ENCODE results near the gene DMRTC2. TPM values are rescaled to one million over a fixed set of nuclear protein-coding genes. Genes with fewer than 3 reads are reported as not detected.

DMRTC2 gene
- polyA plus RNA-seq = not detected

DNA sequence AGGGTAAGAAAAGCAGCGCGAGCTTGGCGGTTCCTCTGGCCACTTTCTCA is at the start of gene DMRTC2:
Gene DMRTC2 (plus strand): TSS at position 42 of the 50 bp plus-strand sequence. CDS start 2,387 bp downstream, outside the sequence.
- Mint-ChIP-seq H3K4me1 (no peaks in the 10 kb centered on the region), H3K27ac (peak within 1 kb of the TSS in 1 of 6 donors; percentile 34), H3K4me3 (no peak within 1 kb of the TSS), H3K9me3 (no peaks in the 10 kb centered on the region), H3K27me3 (ENCODE audit: low read depth in 3 of 3) (peaks cover 2 to 4% (median 3%) of the 10 kb centered on the region in 3 donors), H3K36me3 (no peaks in the 10 kb centered on the region)
- no peak for DNase-seq

DNA sequence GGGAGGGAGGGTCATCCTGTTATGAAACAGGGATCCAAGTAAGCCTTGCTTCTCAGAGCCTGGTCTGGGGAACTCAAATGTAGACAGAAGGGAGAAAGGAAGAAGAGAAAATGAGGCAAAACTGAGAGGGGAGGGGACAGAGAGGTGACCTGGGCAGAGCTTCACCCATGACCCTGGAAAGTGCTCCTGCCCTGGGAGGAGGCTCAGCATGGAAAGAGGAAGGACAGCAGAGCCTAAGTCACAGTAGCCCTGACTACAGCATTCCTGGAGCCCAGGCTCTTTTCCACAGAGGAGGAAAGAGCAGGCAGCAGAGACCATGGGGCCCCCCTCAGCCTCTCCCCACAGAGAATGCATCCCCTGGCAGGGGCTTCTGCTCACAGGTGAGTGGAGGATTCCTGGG is 48.5 kb upstream of the DMRTC2 start, which contains the start of gene CEACAM3:
Gene CEACAM3 (plus strand): TSS at position 226 of the 400 bp plus-strand sequence. CDS start 91 bp downstream, at position 317.
- Mint-ChIP-seq H3K36me3 (no peaks in the 10 kb centered on the region), H3K9me3 (no peaks in the 10 kb centered on the region), H3K27me3 (ENCODE audit: low read depth in 3 of 3) (peaks cover 9 to 15% (median 9%) of the 10 kb centered on the region in 3 donors), H3K4me3 (no peak within 1 kb of the TSS), H3K27ac (peak within 1 kb of the TSS in 1 of 6 donors; percentile 30), H3K4me1 (no peaks in the 10 kb centered on the region)
- DNase-seq = no peak

DNA sequence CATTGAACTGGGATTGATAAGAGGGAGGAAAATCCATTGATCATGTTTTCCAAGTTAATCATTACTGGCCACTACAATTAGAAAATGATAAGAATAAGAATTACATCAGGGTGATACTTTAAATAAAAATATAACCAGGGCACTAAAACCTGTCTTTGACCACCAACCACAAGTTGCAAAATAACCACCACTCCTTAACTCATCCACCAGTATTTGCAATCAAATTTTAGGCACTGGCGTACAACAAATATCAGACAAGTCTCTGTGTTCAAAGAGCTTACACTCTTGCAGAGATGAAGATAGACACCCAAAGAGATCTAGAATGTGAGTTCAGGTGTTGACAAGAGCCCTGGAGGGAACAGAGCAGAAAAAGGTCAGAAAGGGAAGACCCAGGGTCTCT is 47.9 kb upstream of the DMRTC2 start:
- no peak for DNase-seq
- Mint-ChIP-seq H3K27me3 (ENCODE audit: low read depth in 3 of 3) (peaks cover 5 to 15% (median 9%) of the 10 kb centered on the region in 3 donors), H3K4me3 (no peak overlapping the region)

DNA sequence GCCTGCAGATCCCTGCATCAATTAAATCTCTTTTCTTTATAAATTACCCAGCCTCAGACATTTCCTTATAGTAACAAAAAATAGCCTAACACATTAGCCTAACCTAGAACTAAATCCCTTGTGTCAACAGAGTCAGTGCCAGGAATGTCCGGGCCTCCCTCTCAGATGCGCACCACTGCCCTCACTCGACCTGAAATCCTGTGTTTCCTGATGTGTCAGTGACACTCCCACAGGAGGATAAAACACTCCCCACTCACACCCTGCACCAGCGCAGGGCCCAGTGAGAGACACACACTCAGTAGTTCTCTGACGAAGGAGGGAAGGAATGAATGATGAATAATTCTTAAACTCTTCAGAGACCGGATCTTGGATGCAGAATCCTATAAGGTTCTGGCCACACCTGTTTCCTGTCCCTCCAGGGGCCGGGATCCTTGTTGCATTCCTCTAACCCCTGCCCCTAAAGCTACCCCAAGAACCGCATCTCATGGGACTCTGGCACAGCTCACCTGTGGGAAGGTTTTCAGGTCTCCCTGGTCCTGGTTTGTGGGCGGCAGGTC is 45.3 kb upstream of the DMRTC2 start:
- no peak for DNase-seq
- no peaks in the 10 kb centered on the region for H3K4me1 Mint-ChIP-seq
- no peak overlapping the region for H3K4me3 Mint-ChIP-seq
- H3K27ac Mint-ChIP-seq = no peak overlapping the region
- no peaks in the 10 kb centered on the region for H3K9me3 Mint-ChIP-seq
- H3K27me3 Mint-ChIP-seq (ENCODE audit: low read depth in 3 of 3) = peaks cover 6 to 8% (median 7%) of the 10 kb centered on the region in 3 donors
- no peaks in the 10 kb centered on the region for H3K36me3 Mint-ChIP-seq

More for the DNA sequence above, 47.9 kb upstream of the DMRTC2 start:
- Mint-ChIP-seq H3K27ac (peak overlapping the region in 1 of 6 donors; percentile 30), H3K36me3 (no peaks in the 10 kb centered on the region), H3K4me1 (no peaks in the 10 kb centered on the region), H3K9me3 (no peaks in the 10 kb centered on the region)

DNA sequence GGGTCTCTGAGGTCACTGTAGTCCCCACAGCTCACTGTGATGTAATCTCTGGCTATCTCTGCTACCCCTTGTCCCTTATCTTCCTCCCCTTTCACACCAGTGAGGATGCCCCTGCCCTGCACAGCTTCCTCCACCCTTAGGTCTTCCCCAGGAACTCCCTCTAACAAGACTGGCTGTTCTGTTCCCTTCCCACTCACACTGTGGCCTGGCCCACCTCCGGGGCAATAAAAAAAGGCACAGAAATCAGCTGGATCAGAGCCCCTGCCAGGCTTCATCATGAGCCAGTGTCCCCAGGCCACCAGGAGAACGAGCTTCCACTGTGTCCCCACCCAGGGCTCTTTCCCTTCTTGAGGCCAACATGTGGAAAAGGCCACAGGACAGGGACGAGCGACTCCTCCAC is 43.8 kb upstream of the DMRTC2 start:
- H3K36me3 Mint-ChIP-seq = no peaks in the 10 kb centered on the region
- H3K27ac Mint-ChIP-seq = no peak overlapping the region
- H3K9me3 Mint-ChIP-seq = no peaks in the 10 kb centered on the region
- no peak overlapping the region for H3K4me3 Mint-ChIP-seq
- H3K4me1 Mint-ChIP-seq = no peaks in the 10 kb centered on the region
- DNase-seq = no peak
- H3K27me3 Mint-ChIP-seq (ENCODE audit: low read depth in 3 of 3) = peaks cover 6 to 12% (median 7%) of the 10 kb centered on the region in 3 donors

DNA sequence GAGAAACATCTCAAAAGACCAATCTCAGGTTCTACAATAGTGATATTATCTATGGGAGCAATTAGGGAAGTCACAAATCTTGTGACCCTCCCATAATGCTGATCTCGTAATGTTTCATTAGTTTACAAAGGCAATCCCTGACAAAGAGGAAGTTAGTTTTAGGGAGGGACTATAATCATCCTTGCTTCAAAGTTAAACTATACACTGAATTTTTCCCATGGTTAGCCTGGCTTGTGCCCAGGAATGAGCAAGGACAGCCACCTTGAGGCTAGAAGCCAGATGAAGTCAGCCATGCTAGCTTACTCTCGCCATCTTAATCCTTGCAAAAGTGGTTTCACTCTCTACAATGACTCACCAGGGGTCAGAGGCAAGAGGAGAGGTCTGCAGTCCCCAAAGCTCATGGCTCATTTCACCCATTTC is 43.0 kb upstream of the DMRTC2 start:
- DNase-seq = no peak
- no peak overlapping the region for H3K4me3 Mint-ChIP-seq
- no peaks in the 10 kb centered on the region for H3K9me3 Mint-ChIP-seq
- H3K27me3 Mint-ChIP-seq (ENCODE audit: low read depth in 3 of 3) = peaks cover 5 to 15% (median 7%) of the 10 kb centered on the region in 3 donors
- no peaks in the 10 kb centered on the region for H3K36me3 Mint-ChIP-seq
- H3K4me1 Mint-ChIP-seq = no peaks in the 10 kb centered on the region
- no peak overlapping the region for H3K27ac Mint-ChIP-seq

DNA sequence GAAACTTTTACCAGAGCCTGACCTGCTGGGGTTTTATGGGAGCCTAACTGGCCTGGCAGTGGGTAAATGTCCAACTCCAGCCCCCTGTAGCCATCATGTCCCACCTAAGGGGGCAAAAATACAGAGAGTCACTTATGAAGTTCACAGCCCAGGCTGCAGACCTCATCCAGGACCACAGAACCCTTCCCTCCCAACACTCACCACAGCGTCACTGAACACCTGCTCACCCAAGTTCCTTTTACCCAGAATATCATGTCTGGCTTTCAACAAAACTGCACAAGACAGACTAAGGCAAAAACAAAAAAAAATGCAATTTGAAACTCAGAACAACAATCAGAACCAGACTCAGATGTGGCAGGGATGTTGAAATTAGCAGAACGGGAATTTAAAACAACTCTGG is 42.1 kb upstream of the DMRTC2 start:
- H3K36me3 Mint-ChIP-seq = no peaks in the 10 kb centered on the region
- no peaks in the 10 kb centered on the region for H3K9me3 Mint-ChIP-seq
- DNase-seq = no peak
- H3K27me3 Mint-ChIP-seq (ENCODE audit: low read depth in 3 of 3) = peaks cover 5 to 15% (median 7%) of the 10 kb centered on the region in 3 donors
- H3K27ac Mint-ChIP-seq = no peak overlapping the region
- no peak overlapping the region for H3K4me3 Mint-ChIP-seq
- H3K4me1 Mint-ChIP-seq = no peaks in the 10 kb centered on the region

DNA sequence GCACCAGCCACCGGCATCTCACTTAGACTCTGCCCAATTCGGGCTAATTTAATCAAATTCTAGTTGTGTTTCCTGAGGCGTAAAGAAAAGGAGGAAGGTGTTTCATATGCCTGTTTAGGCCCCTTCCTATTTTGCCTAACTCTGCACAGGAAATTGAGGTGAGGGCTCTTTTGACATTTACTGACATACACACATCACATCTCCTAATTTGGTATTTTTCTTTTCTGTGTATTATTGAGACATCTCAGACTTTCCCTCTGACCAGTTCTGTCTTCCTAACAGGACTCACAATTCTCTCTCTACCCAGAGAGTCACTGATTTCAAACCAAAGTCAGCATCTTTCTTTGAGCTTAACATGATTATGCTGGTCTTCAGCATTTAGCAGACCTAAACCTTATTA is 40.5 kb upstream of the DMRTC2 start:
- H3K4me3 Mint-ChIP-seq = no peak overlapping the region
- no peaks in the 10 kb centered on the region for H3K36me3 Mint-ChIP-seq

DNA sequence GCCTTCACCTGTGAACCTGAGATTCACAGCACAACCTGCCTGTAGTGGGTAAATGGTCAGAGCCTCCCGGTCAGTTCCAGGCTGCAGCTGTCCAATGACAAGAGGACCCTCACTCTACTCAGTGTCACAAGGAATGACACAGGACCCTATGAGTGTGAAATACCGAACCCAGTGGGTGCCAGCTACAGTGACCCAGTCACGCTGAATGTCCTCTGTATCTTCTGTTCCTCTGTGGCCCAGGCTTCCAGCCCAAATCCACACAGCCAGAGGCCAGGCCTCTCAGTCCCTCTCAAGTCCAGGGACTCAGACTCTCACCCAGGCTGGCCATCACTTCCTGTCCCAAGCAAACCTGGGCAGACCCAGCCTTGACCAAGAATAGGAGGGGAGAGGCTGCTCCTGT is 37.7 kb upstream of the DMRTC2 start:
- Mint-ChIP-seq H3K27ac (no peak overlapping the region), H3K36me3 (no peaks in the 10 kb centered on the region), H3K9me3 (no peaks in the 10 kb centered on the region), H3K4me1 (no peaks in the 10 kb centered on the region), H3K4me3 (no peak overlapping the region), H3K27me3 (ENCODE audit: low read depth in 3 of 3) (peaks cover 2 to 16% (median 10%) of the 10 kb centered on the region in 3 donors)
- DNase-seq = no peak

More for the DNA sequence above, 40.5 kb upstream of the DMRTC2 start:
- H3K4me1 Mint-ChIP-seq = no peaks in the 10 kb centered on the region
- H3K9me3 Mint-ChIP-seq = no peaks in the 10 kb centered on the region
- peaks cover 3 to 19% (median 7%) of the 10 kb centered on the region in 3 donors for H3K27me3 Mint-ChIP-seq (ENCODE audit: low read depth in 3 of 3)
- DNase-seq = no peak
- H3K27ac Mint-ChIP-seq = no peak overlapping the region

DNA sequence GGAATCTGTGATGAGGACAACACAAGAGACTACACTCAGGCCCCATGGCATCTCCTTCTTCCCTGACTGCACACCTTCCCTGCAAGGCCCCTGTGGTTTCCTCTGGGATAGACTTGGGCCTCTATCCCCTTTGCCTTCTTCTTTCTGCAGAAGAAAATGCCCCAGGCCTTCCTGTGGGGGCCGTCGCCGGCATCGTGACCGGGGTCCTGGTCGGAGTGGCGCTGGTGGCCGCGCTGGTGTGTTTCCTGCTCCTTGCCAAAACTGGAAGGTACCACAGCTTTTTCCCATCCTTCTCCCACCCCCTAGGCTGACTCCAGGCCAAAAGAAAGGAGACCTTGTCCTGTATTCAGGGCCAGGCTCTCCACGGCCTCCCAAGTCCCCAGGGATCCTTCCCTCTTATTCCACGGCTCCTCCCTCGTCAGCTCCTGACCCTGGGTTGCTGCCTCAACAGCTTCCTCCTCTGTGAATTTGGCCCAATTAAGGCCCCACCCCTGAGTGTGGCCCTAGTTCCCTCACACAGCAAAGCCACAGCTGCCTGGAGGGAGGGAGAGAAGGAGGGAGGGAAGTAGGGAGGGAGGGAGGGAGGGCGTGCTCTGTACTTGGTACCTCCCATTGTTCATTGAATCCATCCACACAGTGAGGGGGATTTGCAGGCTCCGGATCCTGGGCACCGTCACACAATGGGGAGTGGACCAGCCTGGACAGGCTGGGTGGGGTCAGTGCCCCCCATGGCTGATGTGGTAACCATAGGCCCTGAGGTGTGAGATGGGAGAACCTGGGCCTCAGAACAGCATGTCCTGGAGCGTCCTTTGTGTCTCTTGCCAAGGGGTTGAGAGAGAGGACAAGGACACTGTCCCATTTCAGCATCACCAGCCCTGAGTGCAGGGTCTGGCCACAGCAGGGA is 35.9 kb upstream of the DMRTC2 start:
- Mint-ChIP-seq H3K27me3 (ENCODE audit: low read depth in 3 of 3) (peaks cover 2 to 12% (median 7%) of the 10 kb centered on the region in 3 donors), H3K27ac (no peak overlapping the region), H3K36me3 (no peaks in the 10 kb centered on the region), H3K9me3 (no peaks in the 10 kb centered on the region), H3K4me1 (no peaks in the 10 kb centered on the region), H3K4me3 (no peak overlapping the region)
- DNase-seq = no peak

DNA sequence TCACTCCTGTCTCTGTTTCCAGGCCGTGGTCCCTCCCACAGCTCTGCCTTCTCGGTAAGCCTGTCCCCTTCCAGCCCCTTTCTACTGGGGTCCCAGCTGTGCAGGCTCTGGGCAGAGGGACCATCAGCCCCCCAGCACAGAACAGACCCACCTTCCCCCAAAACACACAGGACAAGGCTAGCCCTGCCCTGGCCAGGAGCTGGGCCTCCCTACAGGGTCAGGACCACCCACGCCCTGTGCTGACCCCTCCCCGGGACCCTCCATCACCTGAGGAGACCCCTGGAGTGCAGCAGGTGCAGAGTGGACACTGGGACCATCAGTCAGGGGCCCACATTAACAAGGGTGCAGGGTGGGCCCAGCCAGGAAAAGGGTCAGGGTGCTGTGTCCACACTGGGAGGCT is 34.5 kb upstream of the DMRTC2 start:
- H3K4me3 Mint-ChIP-seq = no peak overlapping the region
- H3K27ac Mint-ChIP-seq = no peak overlapping the region
- no peak for DNase-seq
- peaks cover 2 to 12% (median 7%) of the 10 kb centered on the region in 3 donors for H3K27me3 Mint-ChIP-seq (ENCODE audit: low read depth in 3 of 3)
- no peaks in the 10 kb centered on the region for H3K36me3 Mint-ChIP-seq
- no peaks in the 10 kb centered on the region for H3K4me1 Mint-ChIP-seq
- H3K9me3 Mint-ChIP-seq = no peaks in the 10 kb centered on the region

DNA sequence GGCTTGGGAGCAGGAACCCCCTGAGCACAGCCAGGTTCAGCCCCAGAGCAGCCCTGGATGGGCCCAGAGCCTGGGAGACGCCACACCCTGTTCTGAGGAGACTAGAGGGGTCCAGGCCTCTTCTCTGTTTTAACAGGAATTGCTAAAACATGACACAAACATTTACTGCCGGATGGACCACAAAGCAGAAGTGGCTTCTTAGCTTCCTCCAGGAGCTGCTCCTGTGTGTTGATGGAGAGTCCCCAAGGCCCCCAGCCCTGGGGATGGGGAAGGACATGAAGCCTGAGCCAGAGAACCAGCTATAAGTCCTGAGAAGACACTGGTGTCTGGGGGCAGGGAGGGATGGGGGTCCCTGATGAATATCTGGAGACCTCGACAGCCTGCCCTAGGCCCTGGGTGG is 33.8 kb upstream of the DMRTC2 start:
- no peak for DNase-seq
- Mint-ChIP-seq H3K27me3 (ENCODE audit: low read depth in 3 of 3) (peaks cover 2 to 7% (median 3%) of the 10 kb centered on the region in 3 donors), H3K36me3 (no peaks in the 10 kb centered on the region), H3K9me3 (no peaks in the 10 kb centered on the region), H3K4me3 (no peak overlapping the region), H3K27ac (no peak overlapping the region), H3K4me1 (no peaks in the 10 kb centered on the region)

DNA sequence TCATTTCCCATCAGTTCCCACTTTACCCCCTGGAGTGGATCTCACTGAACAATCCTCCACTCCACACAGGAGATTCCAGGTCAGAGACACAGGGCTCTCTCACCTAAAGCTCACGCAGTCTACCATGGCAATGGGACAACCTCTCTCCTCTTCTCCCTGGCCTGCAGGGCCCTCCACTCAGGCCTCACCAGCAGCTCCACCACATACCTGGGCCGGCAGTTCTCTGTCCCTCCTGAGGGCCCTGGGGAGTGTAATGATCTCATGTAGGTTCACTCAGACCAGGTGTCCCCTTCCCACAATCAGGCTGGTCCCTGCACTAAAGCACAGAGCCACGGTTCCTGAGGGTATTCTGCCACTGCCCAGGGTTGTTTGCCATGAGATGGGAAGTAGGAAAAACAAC is 32.9 kb upstream of the DMRTC2 start:
- no peak for DNase-seq
- Mint-ChIP-seq H3K27me3 (ENCODE audit: low read depth in 3 of 3) (peaks cover 0 to 4% (median 3%) of the 10 kb centered on the region in 3 donors), H3K4me3 (no peak overlapping the region), H3K27ac (no peak overlapping the region), H3K9me3 (no peaks in the 10 kb centered on the region), H3K4me1 (no peaks in the 10 kb centered on the region), H3K36me3 (no peaks in the 10 kb centered on the region)

DNA sequence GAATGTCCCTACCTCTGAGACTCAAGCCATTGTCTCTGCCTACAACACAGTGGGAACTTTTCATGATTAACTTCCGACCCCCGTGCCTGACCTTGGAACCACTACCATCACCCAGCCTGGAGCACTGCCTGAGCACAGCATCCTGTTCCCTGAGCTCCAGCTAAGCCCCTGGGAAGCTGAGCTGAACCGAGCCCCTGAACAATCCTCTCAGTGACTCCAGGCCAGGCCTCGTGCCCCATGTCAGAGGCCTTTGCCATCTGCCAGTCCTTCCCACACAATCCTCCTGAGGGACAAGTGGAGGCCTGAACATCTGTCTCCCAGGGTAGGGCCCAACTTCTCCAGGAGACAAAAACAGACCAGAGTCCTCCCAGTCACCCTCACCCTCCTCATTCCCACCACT is 30.9 kb upstream of the DMRTC2 start:
- Mint-ChIP-seq H3K27ac (no peak overlapping the region), H3K4me1 (no peaks in the 10 kb centered on the region), H3K27me3 (ENCODE audit: low read depth in 3 of 3) (peaks cover 0 to 3% (median 0%) of the 10 kb centered on the region in 3 donors), H3K9me3 (no peaks in the 10 kb centered on the region), H3K4me3 (no peak overlapping the region), H3K36me3 (no peaks in the 10 kb centered on the region)
- DNase-seq = no peak

DNA sequence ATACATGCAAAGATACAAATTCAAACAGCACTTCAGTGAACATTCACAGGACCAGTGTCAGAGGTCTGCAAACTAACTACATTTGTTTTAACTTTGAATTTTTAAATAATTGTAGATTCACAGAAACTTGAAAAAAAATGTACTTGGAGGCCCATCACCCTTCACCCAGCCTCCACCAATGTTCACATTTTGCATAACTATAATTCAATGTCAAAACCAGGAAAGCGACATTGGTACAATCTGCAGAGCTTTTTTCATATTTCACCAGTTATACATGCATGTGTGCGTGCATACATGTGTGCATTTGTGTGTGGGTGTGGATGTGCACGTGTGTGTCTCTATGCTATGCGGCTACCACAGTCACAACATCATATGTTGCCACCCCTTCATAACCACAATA is 29.5 kb upstream of the DMRTC2 start:
- no peak overlapping the region for H3K27ac Mint-ChIP-seq

More for the DNA sequence above, 29.5 kb upstream of the DMRTC2 start:
- no peaks in the 10 kb centered on the region for H3K36me3 Mint-ChIP-seq
- H3K4me1 Mint-ChIP-seq = no peaks in the 10 kb centered on the region
- no peaks in the 10 kb centered on the region for H3K9me3 Mint-ChIP-seq
- no peak for DNase-seq
- H3K27me3 Mint-ChIP-seq (ENCODE audit: low read depth in 3 of 3) = peaks cover 0 to 3% (median 0%) of the 10 kb centered on the region in 3 donors
- no peak overlapping the region for H3K4me3 Mint-ChIP-seq
